Astrocyte of the spinal cord (primary cell): Measurements from ENCODE around the gene POLDIP3.
A peak's percentile ranks its signal among the peaks of the same experiment; 100 is the strongest.
"Not testable (repeated sequence)": the region's sequence is repeated elsewhere in the genome, so short reads cannot be mapped to it uniquely, and the experiment has no call there.

Source experiments
- DNase-seq: peaks from one replicate; pipeline ENCODE4 v3.0.0; 2011; ENCODE audit warnings: low read depth, low spot score
- H3K4me3 ChIP-seq: 2 replicates; pipeline ENCODE4 v1.5.1; 2011; ENCODE audit warnings: low read depth, mild to moderate bottlenecking, low read length, moderate library complexity
- CTCF ChIP-seq: IDR thresholded peaks from 2 replicates; pipeline ENCODE4 v1.5.1; 2012; ENCODE audit warnings: low read depth, mild to moderate bottlenecking, low read length, inconsistent platforms
- in situ Hi-C: cut with HindIII; loops from 2 replicates; pipeline ENCODE4 v1.10.0; 2017; ENCODE audit warnings: low sequenced_read_pairs

POLDIP3 gene

GRCh38 chr22:42621505-42622002, 6.9 kb upstream of the POLDIP3 start:
- no peak overlapping the region for H3K4me3 ChIP-seq
- peak; percentile 56 for DNase-seq
- peak; percentile 98 for TF ChIP-seq CTCF
- in situ Hi-C loops, result no loop called here

- in situ Hi-C loops, result no loop called here
- TF ChIP-seq CTCF, result no peak
- no peak for DNase-seq
- H3K4me3 ChIP-seq, result no peak overlapping the region
Observed at GRCh38 chr22:42620084-42620483, 5.4 kb upstream of the POLDIP3 start.

GRCh38 chr22:42619261-42620063, 4.8 kb upstream of the POLDIP3 start:
- in situ Hi-C loops, result no loop called here
- DNase-seq, result no peak
- no peak overlapping the region for H3K4me3 ChIP-seq
- no peak for TF ChIP-seq CTCF

GRCh38 chr22:42617155-42617983, 2.7 kb upstream of the POLDIP3 start:
- in situ Hi-C loops, result no loop called here
- DNase-seq, result no peak
- no peak for TF ChIP-seq CTCF
- H3K4me3 ChIP-seq, result no peak overlapping the region

GRCh38 chr22:42615860-42616175, 1.1 kb upstream of the POLDIP3 start:
- DNase-seq, in situ Hi-C loops, H3K4me3 ChIP-seq: not testable (repeated sequence)

GRCh38 chr22:42615092-42615859, 593 bp upstream of the POLDIP3 start:
- peak; percentile 99 for DNase-seq
- in situ Hi-C loops, result no loop called here
- H3K4me3 ChIP-seq, result no peak overlapping the region
- no peak for TF ChIP-seq CTCF
